Measurements from ENCODE around the gene CNKSR1.
A peak's percentile ranks its signal among the peaks of the same experiment; 100 is the strongest.

CNKSR1 gene

DNA sequence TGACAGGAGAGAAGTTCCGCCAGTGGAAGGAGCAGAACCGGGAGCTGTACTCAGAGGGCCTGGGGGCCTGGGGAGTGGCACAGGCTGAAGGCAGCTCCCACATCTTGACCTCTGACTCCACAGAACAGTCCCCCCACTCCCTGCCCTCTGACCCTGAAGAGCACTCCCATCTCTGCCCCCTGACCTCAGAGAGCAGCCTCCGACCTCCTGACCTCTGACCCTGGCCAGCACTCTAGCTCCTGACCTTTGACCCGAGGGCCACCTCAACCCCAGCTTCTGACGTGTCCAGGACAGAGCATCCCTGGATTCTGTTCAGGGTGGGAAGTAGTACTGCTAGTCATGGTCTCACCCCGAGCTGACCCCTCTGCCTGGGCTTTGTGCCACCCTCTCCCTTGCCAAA is 12.0 kb downstream of the CNKSR1 start:
- H3K27ac ChIP-seq (replicated peaks; ENCODE audit: low read length), result no peak overlapping the region
- H2AK5ac ChIP-seq (ENCODE audit: low read depth, low read length), result no peak overlapping the region
- no peak overlapping the region for H3K9ac ChIP-seq (ENCODE audit: low read depth, low read length, poor library complexity)
- H3K4me2 ChIP-seq (ENCODE audit: insufficient read depth, low read length, poor library complexity, severe bottlenecking), result no peak overlapping the region
- H3K4me3 ChIP-seq (ENCODE audit: low read length in 2 of 2), result no peak overlapping the region
- peaks cover 5 to 13% of the 10 kb centered on the region in 2 donors for H3K4me1 ChIP-seq (ENCODE audit: control insufficient read depth in 2 of 2, insufficient read depth in 1 of 2, low read depth in 1 of 2, low read length in 2 of 2)
- H3K79me1 ChIP-seq (ENCODE audit: low read depth, low read length), result no peaks in the 10 kb centered on the region
- no peak overlapping the region for H2BK15ac ChIP-seq (ENCODE audit: low read length)
- peaks cover 0 to 4% (median 0%) of the 10 kb centered on the region in 3 experiments for H3K27me3 ChIP-seq (ENCODE audit: control insufficient read depth in 3 of 3, insufficient read depth in 3 of 3, low read depth in 1 of 3, low read length in 3 of 3)
- no peak overlapping the region for H2BK120ac ChIP-seq (ENCODE audit: low read depth, low read length)
- WGBS, 2 donors (ENCODE audit: extremely low coverage in 2 of 2, insufficient read length in 2 of 2, insufficient replicate concordance in 1 of 2), result no CpG with 5 or more reads among the region's 6 CpGs
- H3K23ac ChIP-seq (ENCODE audit: low read depth, low read length, poor library complexity), result peak overlapping the region; percentile 58
- DNase-seq (ENCODE audit: low spot score), result no peak
- H3K14ac ChIP-seq (ENCODE audit: low read length), result no peak overlapping the region
- H3K36me3 ChIP-seq (replicated peaks in 1 of 2; ENCODE audit: control insufficient read depth in 2 of 2, insufficient read depth in 2 of 2, low read length in 2 of 2), result peaks cover 0 to 7% of the 10 kb centered on the region in 2 donors
- H2BK5ac ChIP-seq (ENCODE audit: low read length), result peak overlapping the region; percentile 22
- no peak overlapping the region for H4K8ac ChIP-seq (ENCODE audit: low read depth, low read length)
- no peak overlapping the region for H2BK12ac ChIP-seq (ENCODE audit: low read length)
- no peak overlapping the region for H2AFZ ChIP-seq (ENCODE audit: low read length)
- H3K4ac ChIP-seq (ENCODE audit: low read length), result no peak overlapping the region
- no peaks in the 10 kb centered on the region for H3K9me3 ChIP-seq (replicated peaks in 1 of 2; ENCODE audit: control insufficient read depth in 2 of 2, insufficient read depth in 1 of 2, low read depth in 1 of 2, low read length in 2 of 2)
- H3K18ac ChIP-seq (ENCODE audit: low read length), result no peak overlapping the region
- no peak overlapping the region for H4K91ac ChIP-seq (ENCODE audit: low read depth, low read length, poor library complexity)

DNA sequence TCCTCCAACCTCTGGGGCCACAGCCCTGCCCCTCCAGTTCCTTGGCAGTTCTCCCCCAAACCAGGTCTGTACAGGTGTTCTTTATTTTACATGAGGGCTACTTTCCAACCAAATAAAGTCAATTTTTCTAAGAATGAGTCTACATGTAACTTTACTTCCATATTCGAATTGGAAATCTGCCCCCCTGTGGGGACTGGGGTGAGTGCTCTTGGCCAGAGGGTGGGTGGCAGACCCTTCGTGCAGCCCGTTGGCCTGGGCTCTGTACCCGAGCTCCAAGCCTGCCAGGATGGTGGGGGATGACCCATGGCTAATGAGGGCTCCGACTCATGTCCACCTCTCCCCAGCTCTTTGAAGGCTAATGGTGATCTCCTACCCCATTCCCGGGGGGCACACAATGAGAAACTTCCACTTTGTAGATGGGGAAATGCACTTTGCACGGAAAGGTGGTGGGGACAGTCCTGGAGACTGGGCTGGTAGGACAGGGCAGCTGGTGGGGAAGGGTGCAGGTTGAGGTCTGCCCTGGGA is 12.5 kb downstream of the CNKSR1 start:
- H2AFZ ChIP-seq (ENCODE audit: low read length), result no peak overlapping the region
- H3K18ac ChIP-seq (ENCODE audit: low read length), result peak overlapping the region; percentile 36
- no peaks in the 10 kb centered on the region for H3K79me1 ChIP-seq (ENCODE audit: low read depth, low read length)
- no peak overlapping the region for H3K4ac ChIP-seq (ENCODE audit: low read length)
- H3K36me3 ChIP-seq (replicated peaks in 1 of 2; ENCODE audit: control insufficient read depth in 2 of 2, insufficient read depth in 2 of 2, low read length in 2 of 2), result peaks cover 0 to 7% of the 10 kb centered on the region in 2 donors
- H3K9me3 ChIP-seq (replicated peaks in 1 of 2; ENCODE audit: control insufficient read depth in 2 of 2, insufficient read depth in 1 of 2, low read depth in 1 of 2, low read length in 2 of 2), result no peaks in the 10 kb centered on the region
- H2BK120ac ChIP-seq (ENCODE audit: low read depth, low read length), result no peak overlapping the region
- peak overlapping the region; percentile 49 for H3K27ac ChIP-seq (replicated peaks; ENCODE audit: low read length)
- no CpG with 5 or more reads among the region's 7 CpGs for WGBS, 2 donors (ENCODE audit: extremely low coverage in 2 of 2, insufficient read length in 2 of 2, insufficient replicate concordance in 1 of 2)
- no peak for DNase-seq (ENCODE audit: low spot score)
- H3K4me3 ChIP-seq (ENCODE audit: low read length in 2 of 2), result no peak overlapping the region
- no peak overlapping the region for H3K14ac ChIP-seq (ENCODE audit: low read length)
- no peak overlapping the region for H3K9ac ChIP-seq (ENCODE audit: low read depth, low read length, poor library complexity)
- no peak overlapping the region for H3K4me2 ChIP-seq (ENCODE audit: insufficient read depth, low read length, poor library complexity, severe bottlenecking)
- no peak overlapping the region for H2BK12ac ChIP-seq (ENCODE audit: low read length)
- no peak overlapping the region for H3K23ac ChIP-seq (ENCODE audit: low read depth, low read length, poor library complexity)
- no peak overlapping the region for H2BK5ac ChIP-seq (ENCODE audit: low read length)
- H2BK15ac ChIP-seq (ENCODE audit: low read length), result no peak overlapping the region
- H4K8ac ChIP-seq (ENCODE audit: low read depth, low read length), result no peak overlapping the region
- peaks cover 5 to 13% of the 10 kb centered on the region in 2 donors for H3K4me1 ChIP-seq (ENCODE audit: control insufficient read depth in 2 of 2, insufficient read depth in 1 of 2, low read depth in 1 of 2, low read length in 2 of 2)
- H4K91ac ChIP-seq (ENCODE audit: low read depth, low read length, poor library complexity), result no peak overlapping the region
- peaks cover 0 to 6% (median 0%) of the 10 kb centered on the region in 3 experiments for H3K27me3 ChIP-seq (ENCODE audit: control insufficient read depth in 3 of 3, insufficient read depth in 3 of 3, low read depth in 1 of 3, low read length in 3 of 3)
- H2AK5ac ChIP-seq (ENCODE audit: low read depth, low read length), result no peak overlapping the region

DNA sequence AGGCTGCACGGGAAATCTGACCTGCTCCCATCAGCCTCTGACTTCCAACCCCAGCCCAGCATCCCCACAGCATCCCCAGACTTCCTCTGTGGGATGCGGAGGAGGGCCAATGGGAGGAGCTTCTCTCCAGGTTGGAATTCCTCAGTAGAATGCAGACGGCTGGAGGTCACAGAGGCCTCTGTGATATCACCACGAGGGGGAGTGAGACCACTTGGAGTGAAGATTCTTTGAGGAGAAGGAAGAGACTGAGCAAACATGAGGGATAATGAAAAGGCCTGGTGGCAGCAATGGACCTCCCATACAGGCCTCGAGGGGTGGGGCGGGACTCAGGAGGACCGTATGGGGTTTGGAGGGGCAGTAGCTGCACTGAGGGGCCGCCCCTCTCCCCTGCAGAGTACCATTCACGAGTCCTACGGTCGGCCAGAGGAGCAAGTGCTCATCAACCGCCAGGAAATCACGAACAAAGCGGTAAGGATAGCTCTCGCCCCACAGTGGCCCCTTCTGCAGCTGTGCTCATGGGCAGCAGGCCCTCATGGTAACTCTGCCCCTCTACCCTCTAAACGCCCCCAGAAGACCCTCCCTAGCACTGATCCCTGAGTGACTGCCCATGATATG is 13.2 kb downstream of the CNKSR1 start, which contains the start of gene CATSPER4:
TSS of gene CATSPER4 (plus strand) at position 230 of the 615 bp plus-strand sequence. CDS start at position 256, 26 bp downstream.
- peak within 1 kb of the TSS; percentile 78 for H2AFZ ChIP-seq (ENCODE audit: low read length)
- H3K4me3 ChIP-seq (ENCODE audit: low read length in 2 of 2), result no peak within 1 kb of the TSS
- H3K27me3 ChIP-seq (ENCODE audit: control insufficient read depth in 3 of 3, insufficient read depth in 3 of 3, low read depth in 1 of 3, low read length in 3 of 3), result peaks cover 0 to 6% (median 0%) of the 10 kb centered on the region in 3 experiments
- peak within 1 kb of the TSS; percentile 74 for H2BK15ac ChIP-seq (ENCODE audit: low read length)
- H3K9ac ChIP-seq (ENCODE audit: low read depth, low read length, poor library complexity), result no peak within 1 kb of the TSS
- H3K4ac ChIP-seq (ENCODE audit: low read length), result no peak within 1 kb of the TSS
- peak within 1 kb of the TSS; percentile 22 for H2BK5ac ChIP-seq (ENCODE audit: low read length)
- peak within 1 kb of the TSS; percentile 86 for H2BK12ac ChIP-seq (ENCODE audit: low read length)
- DNase-seq (ENCODE audit: low spot score), result peak; percentile 67
- peaks cover 0 to 7% of the 10 kb centered on the region in 2 donors for H3K36me3 ChIP-seq (replicated peaks in 1 of 2; ENCODE audit: control insufficient read depth in 2 of 2, insufficient read depth in 2 of 2, low read length in 2 of 2)
- H3K4me1 ChIP-seq (ENCODE audit: control insufficient read depth in 2 of 2, insufficient read depth in 1 of 2, low read depth in 1 of 2, low read length in 2 of 2), result peaks cover 5 to 13% of the 10 kb centered on the region in 2 donors
- H3K9me3 ChIP-seq (replicated peaks in 1 of 2; ENCODE audit: control insufficient read depth in 2 of 2, insufficient read depth in 1 of 2, low read depth in 1 of 2, low read length in 2 of 2), result no peaks in the 10 kb centered on the region
- no peak within 1 kb of the TSS for H4K8ac ChIP-seq (ENCODE audit: low read depth, low read length)
- peak within 1 kb of the TSS; percentile 58 for H3K23ac ChIP-seq (ENCODE audit: low read depth, low read length, poor library complexity)
- H3K18ac ChIP-seq (ENCODE audit: low read length), result peak within 1 kb of the TSS; percentile 81
- H3K27ac ChIP-seq (replicated peaks; ENCODE audit: low read length), result peak within 1 kb of the TSS; percentile 49
- peak within 1 kb of the TSS; percentile 53 for H2AK5ac ChIP-seq (ENCODE audit: low read depth, low read length)
- no peak within 1 kb of the TSS for H3K4me2 ChIP-seq (ENCODE audit: insufficient read depth, low read length, poor library complexity, severe bottlenecking)
- H2BK120ac ChIP-seq (ENCODE audit: low read depth, low read length), result peak within 1 kb of the TSS; percentile 5
- H4K91ac ChIP-seq (ENCODE audit: low read depth, low read length, poor library complexity), result peak within 1 kb of the TSS; percentile 9
- no peaks in the 10 kb centered on the region for H3K79me1 ChIP-seq (ENCODE audit: low read depth, low read length)
- H3K14ac ChIP-seq (ENCODE audit: low read length), result no peak within 1 kb of the TSS
- WGBS, 2 donors (ENCODE audit: extremely low coverage in 2 of 2, insufficient read length in 2 of 2, insufficient replicate concordance in 1 of 2), result no CpG with 5 or more reads among the region's 16 CpGs

DNA sequence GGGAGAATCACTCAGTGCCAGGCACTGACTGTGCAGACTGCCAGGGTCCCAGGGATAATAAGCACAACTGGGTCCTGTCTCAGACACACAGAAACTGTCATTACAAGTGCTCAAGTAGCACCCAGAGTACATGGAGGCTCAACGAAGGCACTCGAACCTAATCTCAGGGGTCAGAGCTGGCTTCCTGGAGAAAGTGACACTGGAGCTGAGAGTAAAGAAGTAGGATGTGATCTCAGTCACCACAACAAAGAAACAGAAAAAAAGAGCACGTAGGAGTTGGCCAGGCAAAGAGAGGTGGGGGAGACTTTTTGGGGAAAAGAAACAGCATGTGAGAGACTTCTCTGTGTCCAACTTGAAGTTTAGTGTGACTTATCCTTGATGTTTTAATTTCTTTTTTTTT is 14.4 kb downstream of the CNKSR1 start:
- no peak for DNase-seq (ENCODE audit: low spot score)
- Histone ChIP-seq H3K4me1 (ENCODE audit: control insufficient read depth in 2 of 2, insufficient read depth in 1 of 2, low read depth in 1 of 2, low read length in 2 of 2) (peaks cover 5 to 13% of the 10 kb centered on the region in 2 donors), H3K27me3 (ENCODE audit: control insufficient read depth in 3 of 3, insufficient read depth in 3 of 3, low read depth in 1 of 3, low read length in 3 of 3) (peaks cover 0 to 6% (median 0%) of the 10 kb centered on the region in 3 experiments), H3K36me3 (replicated peaks in 1 of 2; ENCODE audit: control insufficient read depth in 2 of 2, insufficient read depth in 2 of 2, low read length in 2 of 2) (peaks cover 0 to 7% of the 10 kb centered on the region in 2 donors), H3K4me3 (ENCODE audit: low read length in 2 of 2) (no peak overlapping the region), H3K4ac (ENCODE audit: low read length) (no peak overlapping the region), H3K18ac (ENCODE audit: low read length) (no peak overlapping the region), H3K14ac (ENCODE audit: low read length) (no peak overlapping the region), H2AK5ac (ENCODE audit: low read depth, low read length) (peak overlapping the region; percentile 53), H2BK120ac (ENCODE audit: low read depth, low read length) (peak overlapping the region; percentile 5), H3K79me1 (ENCODE audit: low read depth, low read length) (no peaks in the 10 kb centered on the region), H3K9ac (ENCODE audit: low read depth, low read length, poor library complexity) (no peak overlapping the region), H4K8ac (ENCODE audit: low read depth, low read length) (no peak overlapping the region), H2AFZ (ENCODE audit: low read length) (no peak overlapping the region), H3K9me3 (replicated peaks in 1 of 2; ENCODE audit: control insufficient read depth in 2 of 2, insufficient read depth in 1 of 2, low read depth in 1 of 2, low read length in 2 of 2) (no peaks in the 10 kb centered on the region), H2BK12ac (ENCODE audit: low read length) (no peak overlapping the region), H3K4me2 (ENCODE audit: insufficient read depth, low read length, poor library complexity, severe bottlenecking) (no peak overlapping the region), H4K91ac (ENCODE audit: low read depth, low read length, poor library complexity) (no peak overlapping the region), H2BK15ac (ENCODE audit: low read length) (no peak overlapping the region), H3K27ac (replicated peaks; ENCODE audit: low read length) (no peak overlapping the region), H3K23ac (ENCODE audit: low read depth, low read length, poor library complexity) (no peak overlapping the region), H2BK5ac (ENCODE audit: low read length) (no peak overlapping the region)
- no CpG with 5 or more reads among the region's 3 CpGs for WGBS, 2 donors (ENCODE audit: extremely low coverage in 2 of 2, insufficient read length in 2 of 2, insufficient replicate concordance in 1 of 2)
